ENCODE results near the gene DLGAP1. TPM values are rescaled to one million over a fixed set of nuclear protein-coding genes. Genes with fewer than 3 reads are reported as not detected.

DLGAP1 gene
- total RNA-seq, 3 donors from 2014 or later = 0.96 to 17.6 (median 5.2) TPM

DNA sequence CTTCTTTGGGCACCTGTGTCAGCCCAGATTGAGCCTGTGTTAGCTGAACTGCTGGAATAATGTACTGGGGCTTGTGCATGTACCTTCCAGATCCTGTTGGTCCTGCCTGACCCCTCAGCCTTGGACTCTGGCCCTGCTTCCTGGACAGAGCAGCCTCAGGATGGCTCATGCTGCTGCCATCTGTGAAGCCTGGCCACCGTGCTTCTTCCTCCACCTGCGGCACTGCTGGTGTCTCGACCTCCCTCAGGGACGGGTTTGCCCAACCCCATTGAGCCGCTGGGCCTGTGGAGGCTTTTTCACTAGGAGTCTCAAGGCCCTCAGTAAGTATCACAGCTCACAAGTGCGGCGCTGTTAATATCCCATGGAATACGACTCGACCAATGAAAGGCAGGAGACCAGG, 662.4 kb downstream of the DLGAP1 start:
- Histone ChIP-seq H3K4me3 (no peak overlapping the region), H3K36me3 (no peaks in the 10 kb centered on the region), H3K4me1 (peaks cover 0 to 7% of the 10 kb centered on the region in 2 donors), H3K27me3 (no peaks in the 10 kb centered on the region), H3K27ac (no peak overlapping the region), H3K9me3 (no peaks in the 10 kb centered on the region)
- no peak for DNase-seq (ENCODE audit: low spot score in 2 of 2)
- intact Hi-C loops (cut with DNase I; ENCODE audit: low total_unique reads) = no loop called here
- TF ChIP-seq POLR2AphosphoS5 (IDR thresholded peaks at IDR 0.05) = no peak
- TF ChIP-seq POLR2A (IDR thresholded peaks at IDR 0.05) = no peak
- TF ChIP-seq, protein P1, sequence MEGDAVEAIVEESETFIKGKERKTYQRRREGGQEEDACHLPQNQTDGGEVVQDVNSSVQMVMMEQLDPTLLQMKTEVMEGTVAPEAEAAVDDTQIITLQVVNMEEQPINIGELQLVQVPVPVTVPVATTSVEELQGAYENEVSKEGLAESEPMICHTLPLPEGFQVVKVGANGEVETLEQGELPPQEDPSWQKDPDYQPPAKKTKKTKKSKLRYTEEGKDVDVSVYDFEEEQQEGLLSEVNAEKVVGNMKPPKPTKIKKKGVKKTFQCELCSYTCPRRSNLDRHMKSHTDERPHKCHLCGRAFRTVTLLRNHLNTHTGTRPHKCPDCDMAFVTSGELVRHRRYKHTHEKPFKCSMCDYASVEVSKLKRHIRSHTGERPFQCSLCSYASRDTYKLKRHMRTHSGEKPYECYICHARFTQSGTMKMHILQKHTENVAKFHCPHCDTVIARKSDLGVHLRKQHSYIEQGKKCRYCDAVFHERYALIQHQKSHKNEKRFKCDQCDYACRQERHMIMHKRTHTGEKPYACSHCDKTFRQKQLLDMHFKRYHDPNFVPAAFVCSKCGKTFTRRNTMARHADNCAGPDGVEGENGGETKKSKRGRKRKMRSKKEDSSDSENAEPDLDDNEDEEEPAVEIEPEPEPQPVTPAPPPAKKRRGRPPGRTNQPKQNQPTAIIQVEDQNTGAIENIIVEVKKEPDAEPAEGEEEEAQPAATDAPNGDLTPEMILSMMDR (IDR thresholded peaks at IDR 0.05) = no peak

DNA sequence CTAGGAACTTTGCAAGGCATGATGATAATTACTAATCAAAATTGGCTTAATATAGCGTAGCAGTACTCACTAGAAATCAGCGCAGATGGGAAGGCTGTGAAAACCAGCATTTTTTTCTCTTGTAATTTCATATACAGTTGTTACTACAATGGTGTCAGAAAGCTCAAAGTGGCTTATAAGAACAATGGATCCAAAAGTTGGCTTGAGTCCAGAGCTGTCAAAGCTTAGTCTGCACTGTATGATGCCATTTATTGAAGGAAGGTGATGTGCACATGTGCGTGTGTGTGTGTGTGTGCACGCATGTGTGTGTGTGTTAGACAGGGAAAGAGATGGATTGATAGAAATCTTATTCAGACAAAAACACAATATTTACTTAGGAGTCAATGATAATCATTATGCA, 663.9 kb downstream of the DLGAP1 start:
- DNase-seq (ENCODE audit: low spot score in 2 of 2) = no peak
- TF ChIP-seq POLR2A (IDR thresholded peaks at IDR 0.05) (no peak), POLR2AphosphoS5 (IDR thresholded peaks at IDR 0.05) (no peak)
- TF ChIP-seq, protein P1 (IDR thresholded peaks at IDR 0.05) = no peak
- intact Hi-C loops (cut with DNase I; ENCODE audit: low total_unique reads) = no loop called here
- Histone ChIP-seq H3K36me3 (no peaks in the 10 kb centered on the region), H3K27me3 (no peaks in the 10 kb centered on the region), H3K4me3 (no peak overlapping the region), H3K27ac (no peak overlapping the region), H3K9me3 (no peaks in the 10 kb centered on the region), H3K4me1 (peaks cover 0 to 7% of the 10 kb centered on the region in 2 donors)

DNA sequence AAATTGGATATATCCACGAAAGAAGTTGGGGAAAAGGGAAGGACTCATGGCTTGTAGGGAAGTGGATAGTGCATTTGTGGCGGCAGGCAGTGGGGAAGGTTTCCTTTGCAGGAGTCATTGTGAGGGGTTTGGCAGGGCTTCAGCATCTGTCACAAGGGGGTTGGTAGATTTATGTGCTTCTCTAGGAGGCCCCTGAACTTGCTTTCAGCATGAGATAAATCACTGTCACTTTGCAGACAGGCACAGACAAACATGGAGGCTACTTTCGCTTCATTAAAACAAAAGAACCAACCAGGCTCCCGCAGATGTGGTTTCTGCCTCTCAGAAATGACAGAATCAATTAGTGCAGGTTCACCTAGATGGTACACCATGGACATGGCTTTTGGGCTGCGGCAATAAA, 664.4 kb downstream of the DLGAP1 start:
- Histone ChIP-seq H3K4me1 (peaks cover 0 to 7% of the 10 kb centered on the region in 2 donors), H3K27ac (no peak overlapping the region), H3K36me3 (no peaks in the 10 kb centered on the region), H3K27me3 (no peaks in the 10 kb centered on the region), H3K4me3 (no peak overlapping the region), H3K9me3 (no peaks in the 10 kb centered on the region)
- no peak for TF ChIP-seq POLR2A (IDR thresholded peaks at IDR 0.05)
- TF ChIP-seq, protein P1 (IDR thresholded peaks at IDR 0.05) = no peak
- no peak for DNase-seq (ENCODE audit: low spot score in 2 of 2)
- intact Hi-C loops (cut with DNase I; ENCODE audit: low total_unique reads) = no loop called here

DNA sequence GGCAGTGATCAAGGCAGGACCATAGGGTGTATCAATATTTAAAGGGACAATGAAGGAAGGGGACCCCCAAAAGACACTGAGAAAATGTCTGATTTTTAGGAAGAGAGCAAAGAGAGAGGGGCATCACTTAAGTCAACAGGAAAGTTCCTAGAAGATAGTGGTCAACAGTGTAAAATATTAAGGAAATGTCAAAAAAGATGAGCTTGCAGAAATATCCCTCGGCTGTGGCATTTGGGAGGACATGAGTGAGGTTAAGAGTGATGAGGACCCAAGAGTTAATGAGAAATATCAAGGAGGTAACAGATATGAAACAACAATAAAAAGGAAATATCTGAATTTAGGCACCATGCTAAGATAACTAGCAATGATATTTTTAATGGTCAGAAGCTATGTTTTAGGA, 665.6 kb downstream of the DLGAP1 start:
- Histone ChIP-seq H3K9me3 (peaks cover 0 to 8% of the 10 kb centered on the region in 2 donors), H3K4me3 (no peak overlapping the region), H3K27me3 (no peaks in the 10 kb centered on the region), H3K36me3 (no peaks in the 10 kb centered on the region), H3K4me1 (peaks cover 0 to 4% of the 10 kb centered on the region in 2 donors), H3K27ac (no peak overlapping the region)
- intact Hi-C loops (cut with DNase I; ENCODE audit: low total_unique reads) = no loop called here
- TF ChIP-seq, protein P1 (IDR thresholded peaks at IDR 0.05) = no peak
- no peak for TF ChIP-seq POLR2AphosphoS5 (IDR thresholded peaks at IDR 0.05)
- no peak for TF ChIP-seq POLR2A (IDR thresholded peaks at IDR 0.05)
- no peak for DNase-seq (ENCODE audit: low spot score in 2 of 2)

DNA sequence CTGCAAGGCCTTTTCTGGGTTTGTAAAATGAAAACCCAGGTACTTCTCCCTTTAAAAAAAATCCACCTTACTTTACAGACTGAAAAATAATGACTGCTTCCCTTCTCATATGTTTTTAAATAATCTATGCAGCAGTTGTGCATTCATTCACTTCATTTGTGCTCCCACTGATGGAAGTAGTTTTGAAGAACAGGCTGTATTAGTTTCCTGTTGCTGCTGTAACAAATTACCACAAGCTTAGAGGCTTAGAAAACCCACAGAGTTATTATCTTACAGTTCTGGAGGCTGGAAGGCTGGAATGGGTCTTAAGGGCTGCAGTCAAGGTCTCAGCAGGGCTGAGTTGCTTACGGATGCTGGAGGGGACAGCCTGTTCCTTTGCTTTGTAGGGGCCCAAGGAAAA, 670.2 kb downstream of the DLGAP1 start:
- H3K27ac ChIP-seq = no peak overlapping the region
- DNase-seq (ENCODE audit: low spot score in 2 of 2) = no peak
- TF ChIP-seq, protein P1 (IDR thresholded peaks at IDR 0.05) = no peak
- no peak for TF ChIP-seq POLR2A (IDR thresholded peaks at IDR 0.05)
- TF ChIP-seq POLR2AphosphoS5 (IDR thresholded peaks at IDR 0.05) = no peak
- H3K9me3 ChIP-seq = peaks cover 0 to 8% of the 10 kb centered on the region in 2 donors
- H3K36me3 ChIP-seq = no peaks in the 10 kb centered on the region
- H3K4me3 ChIP-seq = no peak overlapping the region
- H3K4me1 ChIP-seq = no peaks in the 10 kb centered on the region
- intact Hi-C loops (cut with DNase I; ENCODE audit: low total_unique reads) = no loop called here
- H3K27me3 ChIP-seq = no peaks in the 10 kb centered on the region

All from breast epithelium (tissue), 4 donors.